Measurements from ENCODE around the gene TUFT1. TPM values are rescaled to one million over a fixed set of nuclear protein-coding genes. Genes with fewer than 3 reads are reported as not detected.
"Not testable (repeated sequence)": the region's sequence is repeated elsewhere in the genome, so short reads cannot be mapped to it uniquely, and the experiment has no call there.

TUFT1 gene
- total RNA-seq, 2 donors from 2014 or later = 4.3 to 7.9 TPM

- H3K9me3 ChIP-seq = no peaks in the 10 kb centered on the region
- no peak for DNase-seq (ENCODE audit: low spot score)
- H3K36me3 ChIP-seq = no peaks in the 10 kb centered on the region
- no peak for TF ChIP-seq CTCF (IDR thresholded peaks at IDR 0.05)
- H3K27ac ChIP-seq = peak overlapping the region; percentile 95
- no peaks in the 10 kb centered on the region for H3K27me3 ChIP-seq
- H3K4me1 ChIP-seq = peaks cover 0 to 27% of the 10 kb centered on the region in 2 donors
- H3K4me3 ChIP-seq = peak overlapping the region; percentile 83 to 95
These were observed 73.2 kb downstream of the TUFT1 start for GRCh38 chr1:151613282-151613780.

- no peak for TF ChIP-seq CTCF (IDR thresholded peaks at IDR 0.05)
- no peaks in the 10 kb centered on the region for H3K27me3 ChIP-seq
- H3K4me3 ChIP-seq = no peak overlapping the region
- no peaks in the 10 kb centered on the region for H3K9me3 ChIP-seq
- H3K36me3 ChIP-seq = no peaks in the 10 kb centered on the region
- H3K27ac ChIP-seq = no peak overlapping the region
- peaks cover 0 to 45% of the 10 kb centered on the region in 2 donors for H3K4me1 ChIP-seq
- DNase-seq (ENCODE audit: low spot score) = no peak
These were observed 75.8 kb downstream of the TUFT1 start for GRCh38 chr1:151615711-151616504.

GRCh38 chr1:151616505-151616849, 76.4 kb downstream of the TUFT1 start:
- no peak overlapping the region for H3K27ac ChIP-seq
- no peaks in the 10 kb centered on the region for H3K36me3 ChIP-seq
- H3K4me1 ChIP-seq = peaks cover 0 to 45% of the 10 kb centered on the region in 2 donors
- no peaks in the 10 kb centered on the region for H3K27me3 ChIP-seq
- no peaks in the 10 kb centered on the region for H3K9me3 ChIP-seq
- H3K4me3 ChIP-seq = no peak overlapping the region
- no peak for DNase-seq (ENCODE audit: low spot score)
- no peak for TF ChIP-seq CTCF (IDR thresholded peaks at IDR 0.05)

GRCh38 chr1:151618003-151618402, 77.9 kb downstream of the TUFT1 start:
- Histone ChIP-seq H3K27ac (no peak overlapping the region), H3K4me3 (no peak overlapping the region), H3K36me3 (no peaks in the 10 kb centered on the region), H3K27me3 (no peaks in the 10 kb centered on the region), H3K9me3 (no peaks in the 10 kb centered on the region), H3K4me1 (peaks cover 0 to 40% of the 10 kb centered on the region in 2 donors)
- no peak for TF ChIP-seq CTCF (IDR thresholded peaks at IDR 0.05)
- no peak for DNase-seq (ENCODE audit: low spot score)

GRCh38 chr1:151618470-151618869, 78.4 kb downstream of the TUFT1 start:
- Histone ChIP-seq H3K27ac (no peak overlapping the region), H3K9me3 (no peaks in the 10 kb centered on the region), H3K36me3 (no peaks in the 10 kb centered on the region), H3K4me1 (peaks cover 0 to 35% of the 10 kb centered on the region in 2 donors), H3K4me3 (no peak overlapping the region), H3K27me3 (no peaks in the 10 kb centered on the region)
- TF ChIP-seq CTCF (IDR thresholded peaks at IDR 0.05) = no peak
- no peak for DNase-seq (ENCODE audit: low spot score)

GRCh38 chr1:151618996-151619395, 78.9 kb downstream of the TUFT1 start:
- Histone ChIP-seq H3K27ac (peak overlapping the region in 1 of 2 donors; percentile 57), H3K4me1 (peaks cover 0 to 30% of the 10 kb centered on the region in 2 donors)
- H3K9me3 ChIP-seq; H3K4me3 ChIP-seq; H3K36me3 ChIP-seq; H3K27me3 ChIP-seq; DNase-seq (ENCODE audit: low spot score): not testable (repeated sequence)

Data from right atrium auricular region (tissue), 2 donors.